HEK293 (cell line): ENCODE data around the gene LRP1B.

Experiments used
- CTCF ChIA-PET: fragments of 350-600 bp; formaldehyde crosslinking; extraction: SDS; loops from one replicate; lab custom pipeline; 2021; ENCODE audit warnings: antibody characterized with exemption; lab: Yijun Ruan, JAX
- POLR2A ChIA-PET: fragments of 300-600 bp; formaldehyde crosslinking; extraction: SDS; loops from one replicate; lab custom pipeline; 2020; ENCODE audit warnings: antibody characterized with exemption, inconsistent platforms; lab: Yijun Ruan, JAX
- H3K27ac ChIP-seq: fragments of 200-500 bp; sonication (Bioruptor generic); 2 replicates; pipeline ENCODE4 v1.5.1; 2014; ENCODE audit warnings: low read depth, low read length, control low read depth, inconsistent platforms; ENCODE audit errors: extremely low read depth
- H3K36me3 ChIP-seq, 2 experiments: fragments of 200-500 bp in 1 of 2; sonication (Bioruptor generic) in 1 of 2; 1 replicate in 1 of 2; 2 replicates in 1 of 2; pipeline ENCODE4 v1.5.1; 2014 to 2017; ENCODE audit warnings: inconsistent platforms in 2 of 2, low read length in 2 of 2; ENCODE audit not compliant: control insufficient read depth in 2 of 2, insufficient read depth in 1 of 2
- H3K4me1 ChIP-seq: fragments of 200-500 bp; sonication (Bioruptor generic); 2 replicates; pipeline ENCODE4 v1.5.1; 2014; ENCODE audit warnings: mild to moderate bottlenecking, low read length, inconsistent platforms; ENCODE audit not compliant: control insufficient read depth, insufficient read depth
- H3K4me3 ChIP-seq: 2 replicates; pipeline ENCODE4 v1.5.1; 2011; ENCODE audit warnings: low read depth, mild to moderate bottlenecking, control low read depth, low read length, moderate library complexity
- H3K9me3 ChIP-seq: fragments of 200-500 bp; sonication (Bioruptor generic); 2 replicates; pipeline ENCODE4 v1.5.1; 2014; ENCODE audit warnings: low read depth, low read length, inconsistent platforms; ENCODE audit not compliant: control insufficient read depth, insufficient read depth
- EGR2 ChIP-seq: fragments of 450-650 bp; formaldehyde crosslinking; IDR thresholded peaks from 2 replicates; pipeline ENCODE4 v1.5.1; 2016; ENCODE audit warnings: low read depth, missing biosample characterization, missing genetic modification characterization
- GFI1B ChIP-seq: fragments of 450-650 bp; formaldehyde crosslinking; IDR thresholded peaks from 2 replicates; pipeline ENCODE4 v1.5.1; 2016; ENCODE audit warnings: missing biosample characterization, missing genetic modification characterization
- HOXC10 ChIP-seq: sonication (generic); formaldehyde crosslinking; IDR thresholded peaks from 2 replicates; pipeline ENCODE4 v1.8.1; 2023; ENCODE audit warnings: mild to moderate bottlenecking, missing genetic modification reagents
- KLF16 ChIP-seq: fragments of 450-650 bp; formaldehyde crosslinking; IDR thresholded peaks from 2 replicates; pipeline ENCODE4 v1.5.1; 2017; ENCODE audit warnings: missing biosample characterization, missing genetic modification characterization
- SCRT1 ChIP-seq: fragments of 450-650 bp; formaldehyde crosslinking; IDR thresholded peaks from 2 replicates; pipeline ENCODE4 v1.5.1; 2016; ENCODE audit warnings: missing biosample characterization, missing genetic modification characterization, borderline replicate concordance
- TSHZ1 ChIP-seq: fragments of 450-650 bp; formaldehyde crosslinking; IDR thresholded peaks from 2 replicates; pipeline ENCODE4 v1.5.1; 2016; ENCODE audit warnings: missing biosample characterization, missing genetic modification characterization, borderline replicate concordance
- ZBTB17 ChIP-seq: fragments of 450-650 bp; formaldehyde crosslinking; IDR thresholded peaks from 2 replicates; pipeline ENCODE4 v1.5.1; 2016; ENCODE audit warnings: missing biosample characterization, missing genetic modification characterization
- ZBTB44 ChIP-seq: fragments of 450-650 bp; IDR thresholded peaks from 2 replicates; pipeline ENCODE4 v1.5.1; 2018; ENCODE audit warnings: missing biosample characterization, mild to moderate bottlenecking, missing genetic modification characterization
- ZNF211 ChIP-seq: fragments of 450-650 bp; formaldehyde crosslinking; IDR thresholded peaks from 2 replicates; pipeline ENCODE4 v1.5.1; 2016; ENCODE audit warnings: low read depth, missing biosample characterization, missing genetic modification characterization
- ZNF24 ChIP-seq: fragments of 450-650 bp; formaldehyde crosslinking; IDR thresholded peaks from 2 replicates; pipeline ENCODE4 v1.5.1; 2016; ENCODE audit warnings: missing biosample characterization, missing genetic modification characterization
- ZNF513 ChIP-seq: fragments of 450-650 bp; IDR thresholded peaks from 2 replicates; pipeline ENCODE4 v1.5.1; 2018; ENCODE audit warnings: missing biosample characterization, missing genetic modification characterization
- ZNF585B ChIP-seq: fragments of 450-650 bp; formaldehyde crosslinking; IDR thresholded peaks from 2 replicates; pipeline ENCODE4 v1.5.1; 2016; ENCODE audit warnings: missing biosample characterization, missing genetic modification characterization
- ZNF624 ChIP-seq: fragments of 450-650 bp; formaldehyde crosslinking; IDR thresholded peaks from 2 replicates; pipeline ENCODE4 v1.5.1; 2017; ENCODE audit warnings: missing biosample characterization, missing genetic modification characterization
- ZNF626 ChIP-seq: fragments of 450-650 bp; sonication (Bioruptor Pico); formaldehyde crosslinking; IDR thresholded peaks from 2 replicates; pipeline ENCODE4 v1.5.1; 2018; ENCODE audit warnings: missing biosample characterization, missing genetic modification characterization, inconsistent platforms
- ZNF692 ChIP-seq: fragments of 450-650 bp; formaldehyde crosslinking; IDR thresholded peaks from 2 replicates; pipeline ENCODE4 v1.5.1; 2016; ENCODE audit warnings: missing biosample characterization, missing genetic modification characterization
- ZNF707 ChIP-seq: fragments of 450-650 bp; formaldehyde crosslinking; IDR thresholded peaks from 2 replicates; pipeline ENCODE4 v1.5.1; 2016; ENCODE audit warnings: missing biosample characterization, missing genetic modification characterization
- ZNF76 ChIP-seq: fragments of 450-650 bp; formaldehyde crosslinking; IDR thresholded peaks from 2 replicates; pipeline ENCODE4; 2016; ENCODE audit warnings: low read depth, missing biosample characterization, missing genetic modification characterization, borderline replicate concordance
- ZNF777 ChIP-seq: fragments of 450-650 bp; formaldehyde crosslinking; IDR thresholded peaks from 2 replicates; pipeline ENCODE4 v1.5.1; 2017; ENCODE audit warnings: missing biosample characterization, missing genetic modification characterization, borderline replicate concordance
- ZNF792 ChIP-seq: fragments of 450-650 bp; formaldehyde crosslinking; IDR thresholded peaks from 2 replicates; pipeline ENCODE4 v1.5.1; 2016; ENCODE audit warnings: missing biosample characterization, missing genetic modification characterization
- TF ChIP-seq, protein P1 (sequence below): fragments of 450-650 bp; formaldehyde crosslinking; IDR thresholded peaks from 2 replicates; pipeline ENCODE4 v1.5.1; 2016; ENCODE audit warnings: missing biosample characterization, missing genetic modification characterization
- TF ChIP-seq, protein P2 (sequence below): fragments of 450-650 bp; formaldehyde crosslinking; IDR thresholded peaks from 2 replicates; pipeline ENCODE4 v1.5.1; 2016; ENCODE audit warnings: missing biosample characterization, missing genetic modification characterization

The LRP1B gene

DNA sequence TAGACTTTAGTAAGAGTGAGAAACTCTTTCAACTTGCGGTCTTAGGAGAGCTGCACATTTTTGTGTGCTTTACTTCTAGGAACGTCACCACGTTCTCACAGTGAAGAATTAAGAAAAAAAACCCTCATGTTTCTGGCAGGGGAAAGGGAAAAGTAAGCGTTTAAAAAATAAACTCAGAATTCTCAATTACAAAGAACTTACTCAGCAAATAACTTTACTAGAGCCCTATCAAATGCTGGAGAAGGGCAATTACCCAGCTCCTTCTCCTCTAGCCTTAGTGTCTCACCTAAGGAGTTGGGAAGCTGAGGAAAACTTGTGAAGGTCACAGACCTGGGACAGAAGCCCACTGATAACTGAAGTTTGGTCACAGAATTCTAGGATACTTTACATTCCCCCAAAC is 1500.3 kb downstream of the LRP1B start (continued):
- TF ChIP-seq KLF16 (tag by site-specific recombination): no peak
- no peak for TF ChIP-seq ZNF792 (tag by site-specific recombination)
- TF ChIP-seq ZNF513 (tag by site-specific recombination): no peak
- TF ChIP-seq ZNF24 (tag by site-specific recombination): no peak
- no peak for TF ChIP-seq ZNF76 (tag by site-specific recombination)
- no peak for TF ChIP-seq SCRT1 (tag by site-specific recombination)
- TF ChIP-seq ZNF211 (tag by site-specific recombination): no peak
- TF ChIP-seq ZNF777 (tag by site-specific recombination): no peak
- no peak for TF ChIP-seq ZBTB17 (tag by site-specific recombination)

- POLR2A ChIA-PET: no interaction called here
- CTCF ChIA-PET: no interaction called here
- H3K9me3 ChIP-seq: no peaks in the 10 kb centered on the region
These were observed 1502.9 kb downstream of the LRP1B start for GRCh38 chr2:140627885-140628284.

More at GRCh38 chr2:140627885-140628284, 1502.9 kb downstream of the LRP1B start:
- H3K27ac ChIP-seq: no peak overlapping the region
- H3K4me3 ChIP-seq: no peak overlapping the region
- H3K4me1 ChIP-seq: no peaks in the 10 kb centered on the region
- H3K36me3 ChIP-seq: no peaks in the 10 kb centered on the region
- TF ChIP-seq TSHZ1 (no peak), ZNF585B (tag by site-specific recombination) (no peak), ZNF624 (tag by site-specific recombination) (no peak), ZNF626 (tag by site-specific recombination) (no peak), ZNF692 (tag by site-specific recombination) (no peak), ZNF707 (no peak), HOXC10 (CRISPR knock-in tag) (no peak), EGR2 (tag by site-specific recombination) (no peak), ZBTB44 (tag by site-specific recombination) (no peak), GFI1B (no peak)
- TF ChIP-seq, protein P1, sequence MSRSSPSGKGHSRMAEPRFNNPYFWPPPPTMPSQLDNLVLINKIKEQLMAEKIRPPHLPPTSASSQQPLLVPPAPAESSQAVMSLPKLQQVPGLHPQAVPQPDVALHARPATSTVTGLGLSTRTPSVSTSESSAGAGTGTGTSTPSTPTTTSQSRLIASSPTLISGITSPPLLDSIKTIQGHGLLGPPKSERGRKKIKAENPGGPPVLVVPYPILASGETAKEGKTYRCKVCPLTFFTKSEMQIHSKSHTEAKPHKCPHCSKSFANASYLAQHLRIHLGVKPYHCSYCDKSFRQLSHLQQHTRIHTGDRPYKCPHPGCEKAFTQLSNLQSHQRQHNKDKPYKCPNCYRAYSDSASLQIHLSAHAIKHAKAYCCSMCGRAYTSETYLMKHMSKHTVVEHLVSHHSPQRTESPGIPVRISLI (tag by site-specific recombination): no peak
- TF ChIP-seq, protein P2, sequence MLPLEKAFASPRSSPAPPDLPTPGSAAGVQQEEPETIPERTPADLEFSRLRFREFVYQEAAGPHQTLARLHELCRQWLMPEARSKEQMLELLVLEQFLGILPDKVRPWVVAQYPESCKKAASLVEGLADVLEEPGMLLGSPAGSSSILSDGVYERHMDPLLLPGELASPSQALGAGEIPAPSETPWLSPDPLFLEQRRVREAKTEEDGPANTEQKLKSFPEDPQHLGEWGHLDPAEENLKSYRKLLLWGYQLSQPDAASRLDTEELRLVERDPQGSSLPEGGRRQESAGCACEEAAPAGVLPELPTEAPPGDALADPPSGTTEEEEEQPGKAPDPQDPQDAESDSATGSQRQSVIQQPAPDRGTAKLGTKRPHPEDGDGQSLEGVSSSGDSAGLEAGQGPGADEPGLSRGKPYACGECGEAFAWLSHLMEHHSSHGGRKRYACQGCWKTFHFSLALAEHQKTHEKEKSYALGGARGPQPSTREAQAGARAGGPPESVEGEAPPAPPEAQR (tag by site-specific recombination): no peak
